ENCODE measurements around the gene ANKRD10.

Gene ANKRD10

DNA sequence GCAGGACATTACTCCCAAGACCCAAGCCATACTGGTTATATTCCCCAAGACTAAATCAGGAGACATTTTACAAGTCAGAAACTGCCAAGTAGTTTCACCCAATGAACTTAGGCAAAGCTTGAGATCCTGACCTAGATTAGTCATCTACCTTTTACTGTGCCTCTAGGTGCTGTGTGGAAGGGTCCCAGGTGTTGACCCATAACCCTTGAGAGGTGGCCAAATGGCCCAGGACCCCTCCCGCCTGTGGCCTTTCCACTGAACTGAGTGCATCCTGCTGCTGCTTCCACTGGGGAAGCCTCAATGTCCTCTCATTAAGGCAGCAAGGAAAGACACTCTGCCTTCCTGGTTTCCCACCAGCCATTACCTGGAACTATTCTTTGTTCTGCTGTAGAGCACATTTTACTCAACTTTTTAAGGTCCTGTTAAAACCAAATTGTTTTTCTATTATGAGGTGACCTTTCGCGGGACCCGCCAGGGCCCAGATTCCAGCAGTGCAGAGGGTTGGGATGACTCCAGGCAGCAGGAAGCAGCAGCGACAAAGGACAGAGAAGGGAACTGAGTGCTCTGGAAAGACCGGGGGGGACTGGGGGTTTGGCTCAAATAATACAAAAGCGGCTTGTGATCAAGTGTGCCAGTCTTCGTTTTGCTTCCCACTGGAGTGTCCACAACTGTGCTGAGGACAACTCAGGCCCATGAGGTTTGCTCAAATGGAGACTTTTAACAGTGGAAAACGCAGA is 27.1 kb downstream of the ANKRD10 start:
- FAIRE-seq: no peak
- DNase-seq (ENCODE audit: low spot score): no peak

GRCh38 chr13:110886870-110887596 is 27.8 kb downstream of the ANKRD10 start:
- FAIRE-seq (no peak), DNase-seq (ENCODE audit: low spot score) (no peak)

GRCh38 chr13:110885966-110886869 is 28.7 kb downstream of the ANKRD10 start:
- no peak for DNase-seq (ENCODE audit: low spot score)
- FAIRE-seq: no peak

GRCh38 chr13:110885516-110885915 is 29.4 kb downstream of the ANKRD10 start:
- FAIRE-seq: no peak
- no peak for DNase-seq (ENCODE audit: low spot score)

GRCh38 chr13:110884517-110884916 is 30.4 kb downstream of the ANKRD10 start:
- no peak for DNase-seq (ENCODE audit: low spot score)
- no peak for FAIRE-seq

GRCh38 chr13:110883542-110883941 is 31.3 kb downstream of the ANKRD10 start:
- no peak for FAIRE-seq
- DNase-seq (ENCODE audit: low spot score): no peak

DNA sequence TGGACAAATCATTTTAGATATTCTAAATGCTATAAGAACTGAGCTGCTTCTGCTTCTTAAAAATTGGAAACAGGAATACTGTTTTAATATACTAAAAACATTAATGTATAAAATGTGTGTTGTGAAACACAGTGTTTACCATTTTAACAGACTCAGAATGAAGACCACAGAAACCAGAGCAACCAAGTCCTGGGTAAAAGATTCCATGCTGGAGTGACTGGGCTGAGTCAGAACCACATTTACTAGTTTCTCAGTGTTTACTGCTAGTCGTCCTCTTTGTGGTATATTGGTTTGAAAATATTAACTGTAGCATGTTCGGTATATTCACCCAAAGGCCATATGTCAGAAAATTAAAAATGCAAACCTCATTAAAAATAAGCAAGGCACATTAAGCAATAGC is 31.9 kb downstream of the ANKRD10 start:
- DNase-seq (ENCODE audit: low spot score) (no peak), FAIRE-seq (no peak)

GRCh38 chr13:110881839-110882627 is 32.8 kb downstream of the ANKRD10 start:
- FAIRE-seq (no peak), DNase-seq (ENCODE audit: low spot score) (no peak)

- FAIRE-seq (no peak), DNase-seq (ENCODE audit: low spot score) (no peak)
Measured at GRCh38 chr13:110880627-110881026, 34.2 kb downstream of the ANKRD10 start.

GRCh38 chr13:110879482-110879881 is 35.4 kb downstream of the ANKRD10 start:
- DNase-seq (ENCODE audit: low spot score) (no peak), FAIRE-seq (no peak)

GRCh38 chr13:110877737-110878258 is 37.1 kb downstream of the ANKRD10 start:
- DNase-seq (ENCODE audit: low spot score) (no peak), FAIRE-seq (no peak)

GRCh38 chr13:110876609-110877008 is 38.3 kb downstream of the ANKRD10 start:
- no peak for FAIRE-seq
- no peak for DNase-seq (ENCODE audit: low spot score)

DNA sequence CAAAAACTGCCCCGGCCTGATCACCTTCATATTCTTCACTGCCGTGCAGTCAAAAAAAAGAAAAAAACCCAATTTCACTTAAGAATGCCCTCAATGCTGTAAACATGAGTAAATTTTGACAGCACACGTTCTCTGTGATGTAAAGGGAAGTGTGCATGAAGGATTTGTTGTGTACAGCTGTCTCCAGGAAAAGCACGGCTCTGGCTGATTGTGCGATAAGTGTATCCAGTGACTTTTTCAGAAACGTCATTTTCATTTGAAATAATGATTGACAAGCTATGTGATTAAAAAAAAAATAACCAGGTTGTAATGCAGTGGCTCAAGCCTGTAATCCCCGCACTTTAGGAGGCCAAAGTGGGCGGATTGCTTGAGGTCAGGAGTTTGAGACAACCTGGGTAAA is 39.6 kb downstream of the ANKRD10 start:
- no peak for FAIRE-seq
- DNase-seq (ENCODE audit: low spot score): no peak

GRCh38 chr13:110874508-110874960 is 40.3 kb downstream of the ANKRD10 start:
- DNase-seq (ENCODE audit: low spot score) (peak; percentile 84), FAIRE-seq (no peak)

GRCh38 chr13:110873639-110874507 is 41.0 kb downstream of the ANKRD10 start:
- DNase-seq (ENCODE audit: low spot score) (no peak), FAIRE-seq (peak; percentile 97)

GRCh38 chr13:110872768-110873638 is 41.9 kb downstream of the ANKRD10 start:
- DNase-seq (ENCODE audit: low spot score) (no peak), FAIRE-seq (no peak)

DNA sequence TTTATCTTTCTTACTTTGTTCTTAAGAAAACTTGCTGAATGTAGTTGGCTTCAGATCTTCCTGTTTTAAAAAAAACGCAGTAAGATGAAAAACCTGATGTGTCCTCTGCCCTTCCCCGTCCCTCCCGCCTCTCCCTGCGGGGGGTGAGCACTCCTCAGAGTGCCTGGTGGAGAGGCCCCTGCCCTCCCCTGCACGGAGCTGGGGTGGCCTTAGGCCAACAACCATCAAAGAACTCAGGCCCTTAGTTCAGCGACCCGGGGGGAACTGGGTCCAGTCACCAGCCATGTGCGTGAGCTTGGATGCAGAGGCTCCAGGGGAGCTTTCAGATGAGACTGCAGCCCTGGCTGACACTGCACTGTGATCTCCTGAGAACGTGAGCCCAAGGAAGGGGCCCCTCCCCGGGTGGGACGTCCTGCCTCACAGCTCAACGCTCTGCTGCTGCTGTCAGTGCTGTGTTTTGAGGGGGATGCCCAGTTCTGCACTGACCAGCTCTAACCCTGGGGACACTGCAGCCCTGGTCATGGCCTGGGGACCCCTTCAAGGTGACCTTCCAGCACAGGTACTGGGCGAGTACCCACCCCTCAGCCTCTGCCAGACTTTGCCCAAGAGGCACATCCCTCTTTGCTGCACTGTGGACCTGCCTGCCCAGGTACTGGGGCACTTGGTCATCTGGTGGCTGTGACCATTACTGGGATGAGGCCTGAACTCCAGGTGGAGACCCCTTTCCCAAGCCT is 42.7 kb downstream of the ANKRD10 start:
- FAIRE-seq (no peak), DNase-seq (ENCODE audit: low spot score) (no peak)

Data from urothelium cell line (cell line).